Fibroblast of lung (primary cell): ENCODE data around the gene NGF.

Source experiments
- EZH2 ChIP-seq: IDR thresholded peaks from 2 replicates; pipeline ENCODE4 v1.5.1; 2012; ENCODE audit warnings: low read length, control low read depth, mild to moderate bottlenecking; ENCODE audit errors: missing control alignments
- TF ChIP-seq, protein P1 (sequence below), 2 donors: IDR thresholded peaks in 1 of 2; conservative IDR thresholded peaks in 1 of 2; 1 replicate in 1 of 2; 2 replicates in 1 of 2; pipeline ENCODE4 v1.5.1; 2011 to 2012; ENCODE audit warnings: low read length in 2 of 2, control low read depth in 1 of 2, inconsistent platforms in 1 of 2, low read depth in 1 of 2, mild to moderate bottlenecking in 1 of 2

DNA sequence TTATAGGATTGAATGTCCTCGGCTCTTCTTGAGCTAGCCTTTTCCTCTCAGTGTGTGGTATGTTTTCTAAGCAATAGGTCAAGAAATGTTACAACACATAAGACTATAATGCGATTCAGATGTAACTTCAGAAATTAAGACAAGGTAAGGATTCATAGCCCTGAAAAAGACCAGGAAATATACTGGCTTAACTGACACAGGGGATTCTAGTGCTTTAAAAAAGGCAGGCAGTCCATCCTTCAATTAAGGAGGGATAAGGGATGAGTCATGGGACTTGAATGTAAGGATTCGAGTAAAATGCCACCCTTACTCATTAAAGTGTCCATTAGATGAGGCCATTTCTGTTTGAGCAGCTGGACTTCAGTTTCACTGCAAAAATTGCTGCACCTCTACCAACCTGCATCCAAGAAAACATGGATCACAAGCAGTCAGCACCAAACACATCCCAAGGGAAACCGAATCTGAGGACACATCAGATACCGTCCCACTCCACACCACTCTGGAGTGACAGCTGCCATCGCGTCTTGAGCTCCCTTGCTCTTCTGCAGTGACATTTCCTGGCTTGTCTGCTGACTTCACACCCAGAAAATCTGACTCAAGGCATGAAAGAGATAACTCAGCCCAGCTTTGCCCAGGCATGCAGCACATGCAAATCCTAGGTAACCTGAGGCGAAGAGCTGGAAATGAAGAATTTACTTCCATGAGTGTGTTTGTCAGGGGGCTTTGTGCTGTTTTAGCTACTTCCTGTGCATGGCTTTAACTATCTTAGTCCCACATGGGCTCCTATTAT lies 37.8 kb downstream of the NGF start:
- TF ChIP-seq, protein P1, sequence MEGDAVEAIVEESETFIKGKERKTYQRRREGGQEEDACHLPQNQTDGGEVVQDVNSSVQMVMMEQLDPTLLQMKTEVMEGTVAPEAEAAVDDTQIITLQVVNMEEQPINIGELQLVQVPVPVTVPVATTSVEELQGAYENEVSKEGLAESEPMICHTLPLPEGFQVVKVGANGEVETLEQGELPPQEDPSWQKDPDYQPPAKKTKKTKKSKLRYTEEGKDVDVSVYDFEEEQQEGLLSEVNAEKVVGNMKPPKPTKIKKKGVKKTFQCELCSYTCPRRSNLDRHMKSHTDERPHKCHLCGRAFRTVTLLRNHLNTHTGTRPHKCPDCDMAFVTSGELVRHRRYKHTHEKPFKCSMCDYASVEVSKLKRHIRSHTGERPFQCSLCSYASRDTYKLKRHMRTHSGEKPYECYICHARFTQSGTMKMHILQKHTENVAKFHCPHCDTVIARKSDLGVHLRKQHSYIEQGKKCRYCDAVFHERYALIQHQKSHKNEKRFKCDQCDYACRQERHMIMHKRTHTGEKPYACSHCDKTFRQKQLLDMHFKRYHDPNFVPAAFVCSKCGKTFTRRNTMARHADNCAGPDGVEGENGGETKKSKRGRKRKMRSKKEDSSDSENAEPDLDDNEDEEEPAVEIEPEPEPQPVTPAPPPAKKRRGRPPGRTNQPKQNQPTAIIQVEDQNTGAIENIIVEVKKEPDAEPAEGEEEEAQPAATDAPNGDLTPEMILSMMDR (conservative IDR thresholded peaks at IDR 0.05 in 1 of 2, IDR thresholded peaks at IDR 0.05 in 1 of 2; ENCODE audit: low read depth in 1 of 2, low read length in 2 of 2) = no peak
- TF ChIP-seq EZH2 = no peak
